Hepatic stellate cell (primary cell): Measurements from ENCODE around the gene DNAJB6.
A peak's percentile ranks its signal among the peaks of the same experiment; 100 is the strongest.

Experiments used
- DNase-seq: peaks from one replicate; pipeline ENCODE4 v3.0.0; 2011; ENCODE audit warnings: low spot score

Gene DNAJB6

DNA sequence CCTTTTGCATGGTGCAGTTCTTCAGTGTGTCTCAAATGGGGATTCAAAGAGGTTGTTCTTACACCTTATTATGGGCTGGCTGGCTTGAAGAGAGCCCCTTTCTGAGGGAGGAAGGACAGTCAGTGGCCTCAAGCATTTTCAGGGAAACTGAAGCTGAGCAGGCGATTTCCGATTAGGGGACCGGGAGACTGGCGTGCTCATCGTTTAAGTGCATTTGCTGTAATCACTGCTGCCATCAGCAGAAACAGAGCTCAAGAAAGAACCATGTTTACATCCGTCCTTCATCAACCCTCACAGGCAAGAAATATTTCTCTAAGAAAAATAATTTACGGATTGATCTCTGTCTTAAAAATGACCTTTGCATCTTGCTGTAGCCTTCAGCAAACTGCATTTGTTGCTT, 32.2 kb downstream of the DNAJB6 start:
- no peak for DNase-seq

DNA sequence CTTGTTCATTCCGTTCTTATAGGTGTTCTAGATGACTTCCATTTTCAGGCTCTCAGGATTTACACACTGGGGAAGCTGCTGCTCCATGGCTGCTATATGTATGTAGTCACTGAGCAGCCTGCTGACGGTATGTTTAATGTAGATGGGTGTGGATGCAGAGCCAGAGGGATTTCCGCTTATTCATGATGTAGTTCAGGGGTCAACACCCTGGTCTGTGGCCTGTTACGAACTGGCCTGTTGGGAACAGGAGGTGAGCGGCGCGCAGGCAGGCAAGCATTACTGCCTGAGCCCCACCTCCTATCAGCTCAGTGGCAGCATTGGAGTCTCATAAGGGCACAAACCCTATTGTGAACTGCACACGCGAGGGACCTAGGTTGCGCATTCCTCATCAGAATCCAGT, 33.9 kb downstream of the DNAJB6 start:
- no peak for DNase-seq

DNA sequence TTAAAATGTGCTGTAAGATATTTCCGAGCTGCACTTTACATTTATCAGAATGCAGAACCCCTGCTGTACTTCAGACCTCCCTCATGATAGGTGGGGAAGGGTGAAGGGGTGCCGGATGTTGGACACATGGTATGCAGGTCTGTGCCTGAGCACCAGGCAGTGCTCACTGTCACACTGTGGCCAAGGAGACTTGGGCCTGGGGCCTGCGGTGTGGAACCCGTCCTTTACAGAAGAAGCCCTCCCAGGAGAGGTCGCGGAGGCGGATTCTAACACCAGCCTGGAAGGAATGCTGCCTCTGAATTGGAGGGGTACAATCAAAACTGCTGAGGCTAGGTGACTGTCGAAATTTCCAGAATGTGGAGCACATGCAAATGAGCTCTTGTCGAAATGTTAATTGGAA, 34.5 kb downstream of the DNAJB6 start:
- no peak for DNase-seq

DNA sequence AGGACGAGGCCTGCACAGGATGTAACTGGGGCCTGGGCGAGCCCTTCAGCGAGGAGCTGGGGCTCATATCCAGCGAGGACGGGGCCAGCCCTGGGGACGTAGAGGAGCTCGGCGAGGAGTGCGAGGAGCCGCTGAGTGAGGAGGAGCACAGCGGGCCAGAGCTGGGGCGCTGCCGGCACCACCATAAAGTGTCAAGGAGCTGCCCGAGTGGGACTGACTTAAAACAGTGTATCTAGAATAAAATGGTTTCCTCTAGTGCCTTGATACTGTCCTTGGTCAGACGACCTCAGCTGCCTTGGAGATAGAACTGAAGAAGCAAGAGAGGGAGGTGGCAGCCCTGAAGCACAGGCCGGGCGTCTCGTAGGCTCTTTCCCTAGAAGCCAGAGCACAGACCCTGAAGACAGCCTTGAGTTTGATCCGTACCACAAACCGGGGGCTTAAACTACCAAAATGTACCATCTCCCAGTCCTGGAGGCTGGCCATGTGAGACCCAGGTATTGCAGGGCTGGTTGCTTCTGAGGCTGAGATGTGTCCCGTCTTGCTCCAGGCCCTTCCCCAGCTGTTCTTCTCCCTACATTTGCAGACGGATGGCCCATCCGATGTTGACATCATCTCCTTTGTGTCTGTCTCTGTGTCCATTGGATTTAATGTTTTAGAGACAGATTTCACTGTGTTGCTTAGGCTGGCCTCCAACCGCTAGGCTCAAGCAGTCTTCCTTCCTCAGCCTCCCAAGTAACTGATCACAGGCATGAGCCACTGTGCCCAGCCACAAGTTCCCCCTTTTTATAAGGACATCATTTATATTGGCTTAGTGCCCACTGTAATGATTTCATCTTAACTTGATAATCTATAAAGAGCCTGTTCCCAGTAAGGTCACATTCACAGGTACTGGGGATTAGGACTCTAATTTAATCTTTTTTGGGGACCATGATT, 35.8 kb downstream of the DNAJB6 start:
- no peak for DNase-seq

DNA sequence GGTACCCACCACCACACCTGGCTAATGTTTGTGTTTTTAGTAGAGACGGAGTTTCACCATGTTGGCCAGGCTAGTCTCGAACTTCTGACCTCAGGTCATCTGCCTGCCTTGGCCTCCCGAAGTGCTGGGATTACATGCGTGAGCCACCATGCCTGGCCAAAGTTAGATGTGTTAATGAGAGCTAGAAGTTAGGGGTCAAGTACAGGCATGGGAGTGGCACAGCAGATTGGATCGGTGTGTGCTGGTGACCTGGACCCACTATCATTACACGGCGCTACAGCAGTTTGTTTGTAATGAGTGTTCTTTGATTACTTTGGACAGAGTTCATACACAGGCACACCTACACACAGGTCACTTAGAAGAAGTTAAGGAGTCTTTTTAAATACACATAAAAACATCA, 36.7 kb downstream of the DNAJB6 start:
- DNase-seq, result no peak

DNA sequence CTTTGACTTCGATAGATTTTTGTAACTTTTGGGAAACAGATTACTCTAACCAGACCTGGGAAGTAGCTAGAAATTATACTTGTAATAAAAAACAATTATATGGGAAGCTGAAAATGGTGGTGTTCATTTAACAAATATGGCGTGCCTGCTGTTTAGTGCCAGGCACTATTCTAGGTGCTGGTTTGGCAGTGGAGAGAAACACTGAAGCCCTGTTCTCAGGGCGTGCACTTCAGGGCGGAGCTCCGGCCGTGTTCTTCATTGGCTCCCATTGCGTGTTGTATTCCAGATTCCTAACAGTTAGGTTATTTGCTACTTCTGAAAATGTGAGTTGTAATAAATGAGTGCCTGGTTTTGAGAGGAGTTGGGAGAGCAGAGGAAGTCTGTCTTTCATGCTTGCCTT, 38.6 kb downstream of the DNAJB6 start:
- no peak for DNase-seq

DNA sequence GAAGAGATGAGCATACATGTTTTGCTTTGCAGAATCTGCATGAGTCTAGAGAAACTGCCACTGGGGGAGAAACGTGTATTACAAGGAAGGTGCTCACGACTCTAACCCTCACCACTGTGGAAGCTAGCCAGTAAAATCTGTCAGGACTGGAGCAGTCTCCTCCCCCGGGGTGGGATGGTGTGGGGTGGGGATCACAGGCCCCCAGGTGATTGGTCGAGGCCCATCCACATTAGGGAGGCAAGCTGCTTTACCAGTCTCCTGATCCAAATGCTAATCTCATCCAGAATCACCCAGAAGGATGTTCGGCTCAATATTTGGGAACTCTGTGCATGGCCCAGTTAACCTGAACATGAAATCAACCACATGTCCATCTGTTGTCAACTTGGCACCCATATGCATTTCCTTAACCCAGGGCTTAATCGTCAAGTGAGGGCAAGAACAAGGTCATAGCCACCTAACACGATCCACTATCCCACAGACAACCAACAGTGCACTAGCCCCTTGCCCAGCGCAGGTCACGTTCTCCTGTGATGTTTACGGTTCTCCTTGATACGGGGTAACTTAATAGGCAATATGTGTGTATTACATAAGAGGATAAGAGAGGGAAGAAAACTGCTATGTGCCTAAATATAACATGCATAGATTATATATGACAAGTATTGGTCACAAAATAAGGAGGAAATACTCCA, 40.8 kb downstream of the DNAJB6 start:
- no peak for DNase-seq

DNA sequence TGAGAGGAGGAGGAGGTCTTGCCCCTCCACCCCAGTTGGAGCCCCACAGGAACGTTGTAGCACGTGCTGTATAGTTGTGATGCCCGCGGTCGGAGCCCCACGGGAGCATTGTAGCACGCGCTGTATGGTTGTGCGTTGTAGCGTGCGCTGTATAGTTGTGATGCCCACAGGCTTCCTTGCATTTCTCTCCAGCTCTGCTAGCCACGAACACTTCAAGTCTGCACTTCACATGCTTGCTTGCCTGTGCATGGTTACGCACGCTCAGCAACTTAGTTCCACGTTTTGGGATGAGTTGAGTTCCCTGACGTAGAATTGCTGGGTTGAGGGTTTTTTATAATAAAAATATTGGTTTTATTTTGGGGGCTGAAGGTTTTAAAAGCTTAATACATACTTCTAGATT, 41.6 kb downstream of the DNAJB6 start:
- DNase-seq, result no peak

DNA sequence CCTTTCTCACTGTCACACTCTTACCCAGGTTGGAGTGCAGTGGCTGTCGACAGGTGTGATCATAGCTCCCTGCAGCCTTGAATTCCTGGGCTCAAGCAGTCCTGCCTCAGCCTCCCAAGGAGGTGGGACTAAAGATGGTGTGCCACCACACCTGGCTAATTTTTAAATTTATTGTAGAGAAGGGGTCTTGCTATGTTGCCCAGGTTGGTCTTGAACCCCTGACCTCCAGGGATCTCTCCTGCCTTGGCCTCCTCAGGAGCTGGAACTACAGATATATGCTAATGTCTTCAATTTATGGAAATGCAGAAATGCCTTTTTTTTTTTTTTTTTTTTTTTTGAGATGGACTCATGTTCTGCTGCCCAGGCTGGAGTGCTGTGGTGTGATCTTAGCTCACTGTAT, 42.7 kb downstream of the DNAJB6 start:
- no peak for DNase-seq

DNA sequence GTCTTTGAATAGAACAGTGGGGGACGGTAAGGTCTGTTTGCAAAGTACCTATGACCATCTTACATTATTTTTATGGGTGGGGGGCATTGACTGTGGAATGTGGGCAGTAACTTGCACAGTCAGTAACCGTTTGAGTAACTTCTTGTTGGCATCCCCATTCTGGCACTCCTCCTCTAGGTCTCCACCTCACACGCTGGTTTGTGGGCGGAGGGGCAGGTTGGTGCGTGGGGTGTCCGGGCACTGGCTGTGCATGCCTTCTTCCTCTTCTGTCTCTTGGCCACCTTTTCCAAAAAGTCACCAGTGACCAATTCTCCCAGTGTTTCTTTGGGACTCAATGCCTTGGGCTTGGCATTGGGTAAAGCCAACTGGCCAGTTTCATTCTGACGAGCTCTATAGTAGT, 43.6 kb downstream of the DNAJB6 start:
- no peak for DNase-seq

DNA sequence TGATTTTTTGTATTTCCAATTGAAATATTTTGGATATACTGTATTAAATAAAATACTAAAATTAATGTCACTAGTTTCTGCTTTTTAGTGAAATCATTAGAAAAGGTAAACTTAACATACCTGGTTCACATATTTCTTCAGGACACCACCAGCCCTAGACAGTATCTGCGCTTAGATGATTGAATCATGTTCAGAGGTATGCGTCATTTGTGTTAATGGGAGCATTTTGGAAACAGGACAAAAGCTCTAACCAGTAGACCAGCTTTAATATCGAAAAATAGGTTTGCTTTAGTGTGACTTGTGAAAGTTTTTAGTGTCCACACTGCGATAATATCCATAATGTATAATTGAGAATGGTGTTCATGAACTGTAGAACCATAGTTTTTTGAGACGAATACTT, 47.1 kb downstream of the DNAJB6 start:
- DNase-seq, result no peak

DNA sequence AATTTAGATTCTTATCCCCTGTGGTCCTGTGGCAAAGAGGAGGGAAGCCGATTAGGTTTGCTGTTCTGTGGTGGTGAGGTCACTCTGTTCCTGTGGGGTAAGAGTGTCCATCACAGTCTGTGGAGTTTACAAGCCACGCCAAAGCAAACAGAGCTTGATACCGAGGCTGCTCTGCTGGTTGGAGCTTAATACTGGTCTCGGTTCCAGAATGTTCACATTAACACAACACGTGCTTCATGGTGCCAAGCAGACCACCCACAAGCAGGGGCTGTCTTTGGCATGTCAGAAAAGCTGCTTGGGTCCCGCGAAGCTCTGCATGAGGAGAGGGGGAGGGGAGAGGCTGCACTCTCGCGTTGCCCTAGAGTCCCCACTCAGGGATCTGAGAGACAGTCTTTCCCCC, 47.5 kb downstream of the DNAJB6 start:
- DNase-seq, result no peak

DNA sequence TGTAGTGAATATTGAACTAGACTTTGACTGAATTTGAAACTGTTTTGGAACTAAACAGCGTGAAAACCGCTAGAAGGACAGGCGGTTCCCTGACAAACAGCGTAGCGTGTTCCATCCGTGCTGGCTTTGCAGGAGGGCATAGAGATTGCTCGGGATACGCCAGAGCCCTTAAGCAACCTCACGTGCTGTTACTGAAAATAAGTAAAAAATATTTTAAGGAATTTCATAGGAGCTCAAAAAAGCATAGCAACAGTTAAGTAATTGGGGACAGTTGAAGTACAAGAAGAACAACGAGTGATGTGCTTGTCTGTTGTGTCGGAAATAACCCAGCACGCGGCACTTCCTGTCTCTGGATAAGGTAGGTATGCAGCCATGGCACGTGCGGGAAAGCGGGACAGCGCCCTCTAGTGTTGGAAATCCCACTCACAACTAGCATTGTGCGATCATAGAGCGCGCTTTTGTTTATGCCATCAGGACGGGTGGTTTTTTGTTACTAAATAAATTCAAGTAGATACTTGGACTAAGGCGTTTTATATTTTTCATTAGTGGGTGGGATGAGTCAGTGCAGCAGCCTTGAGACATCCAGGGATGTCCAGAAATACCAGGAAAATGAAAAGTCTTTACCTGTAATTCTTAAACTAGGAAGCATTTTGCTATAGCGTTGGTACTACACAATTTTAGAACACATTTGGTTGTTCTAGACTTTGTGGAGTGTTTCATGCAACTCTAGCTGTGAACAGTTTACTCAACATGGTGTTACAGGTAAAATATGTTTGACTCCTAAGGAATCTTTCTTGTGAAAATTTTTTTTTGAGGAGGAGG, 50.4 kb downstream of the DNAJB6 start:
- peak; percentile 74 for DNase-seq

DNA sequence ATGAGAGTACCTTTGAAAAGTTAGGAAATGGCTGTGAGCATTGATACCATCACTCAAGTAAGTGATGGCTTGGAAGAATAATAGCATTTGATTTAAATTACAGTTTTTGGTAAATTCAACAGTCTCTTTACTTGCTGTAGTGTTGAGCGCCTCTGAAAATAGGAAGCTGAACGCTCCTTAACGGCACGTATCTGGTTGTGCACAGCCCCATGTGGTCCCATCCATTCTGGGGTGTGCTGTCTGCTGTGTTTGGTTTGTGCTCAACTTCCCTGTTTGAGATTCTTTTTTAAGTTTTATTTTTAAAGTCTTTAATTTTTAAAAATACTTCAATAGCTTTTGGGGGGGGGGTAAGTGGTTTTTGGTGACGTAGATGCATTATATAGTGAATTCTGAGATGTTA, 51.5 kb downstream of the DNAJB6 start:
- no peak for DNase-seq

DNA sequence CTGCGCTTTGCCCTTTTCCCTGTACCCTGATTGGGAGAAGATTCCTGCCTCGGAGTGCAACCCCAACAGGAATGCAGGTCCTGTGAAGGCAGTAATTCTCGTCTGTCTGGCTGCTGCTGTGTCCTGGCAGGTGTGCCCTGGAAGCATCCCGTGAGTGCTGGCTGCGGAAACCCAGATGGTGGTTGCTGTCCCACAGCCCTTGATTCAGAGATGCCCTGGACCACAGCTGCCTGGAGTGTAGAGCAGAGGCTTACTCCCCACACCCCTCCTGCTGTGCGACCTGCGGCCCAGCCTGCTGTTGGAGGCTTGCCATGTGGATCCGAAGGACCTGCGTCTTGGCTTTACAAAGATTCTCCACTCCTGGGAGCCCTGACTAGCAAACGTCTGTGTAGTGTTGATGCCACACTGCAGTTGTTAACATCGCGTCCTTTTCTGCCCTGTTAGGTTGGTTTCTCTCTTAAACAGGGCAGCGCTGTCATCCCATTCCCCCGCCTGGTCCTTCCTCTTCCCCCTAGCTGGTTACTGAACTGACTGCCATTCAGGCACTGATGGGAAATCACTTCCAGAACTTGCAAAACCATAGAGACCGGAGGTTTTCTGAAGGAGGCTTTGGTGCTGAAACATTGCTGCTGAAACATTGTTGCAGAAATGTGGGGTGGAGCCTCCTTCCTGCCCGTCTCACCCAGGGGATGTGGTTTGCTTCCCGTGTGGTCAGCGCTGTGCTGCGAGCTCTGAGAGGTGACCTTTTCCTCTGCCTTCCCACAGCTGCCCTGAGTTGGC, 53.3 kb downstream of the DNAJB6 start:
- peak; percentile 35 for DNase-seq

DNA sequence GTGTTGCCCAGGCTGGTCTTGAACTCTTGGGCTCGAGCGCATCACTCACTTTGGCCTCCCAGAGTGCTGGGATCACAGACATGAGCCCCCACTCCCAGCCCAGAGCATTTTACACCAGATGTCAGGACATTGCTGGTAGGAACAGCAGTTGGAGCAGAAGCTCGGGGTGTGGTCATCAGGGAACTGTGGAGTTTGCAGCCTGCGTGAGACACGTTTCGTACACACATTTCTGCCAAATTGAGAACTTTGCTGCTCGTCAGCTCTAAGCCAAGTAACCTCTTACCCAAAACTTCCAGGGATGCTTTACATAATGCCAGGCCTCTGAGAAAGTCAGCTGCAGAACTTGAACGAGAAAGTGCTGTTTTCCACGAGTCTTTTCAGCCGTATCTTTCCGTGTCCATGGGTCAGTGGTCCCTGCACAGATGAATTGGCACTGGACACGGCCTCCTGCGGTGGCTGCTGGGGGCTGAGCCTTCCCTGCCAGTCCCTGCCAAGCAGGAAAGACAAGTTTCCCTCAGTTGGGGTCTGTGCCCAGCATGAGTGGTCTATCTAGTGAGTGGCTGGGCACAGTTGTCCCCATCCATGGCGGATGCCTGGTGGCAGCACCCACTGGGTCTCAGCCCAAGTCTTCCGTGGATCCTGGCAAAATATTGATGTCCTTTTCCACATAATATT, 54.4 kb downstream of the DNAJB6 start:
- DNase-seq, result no peak

DNA sequence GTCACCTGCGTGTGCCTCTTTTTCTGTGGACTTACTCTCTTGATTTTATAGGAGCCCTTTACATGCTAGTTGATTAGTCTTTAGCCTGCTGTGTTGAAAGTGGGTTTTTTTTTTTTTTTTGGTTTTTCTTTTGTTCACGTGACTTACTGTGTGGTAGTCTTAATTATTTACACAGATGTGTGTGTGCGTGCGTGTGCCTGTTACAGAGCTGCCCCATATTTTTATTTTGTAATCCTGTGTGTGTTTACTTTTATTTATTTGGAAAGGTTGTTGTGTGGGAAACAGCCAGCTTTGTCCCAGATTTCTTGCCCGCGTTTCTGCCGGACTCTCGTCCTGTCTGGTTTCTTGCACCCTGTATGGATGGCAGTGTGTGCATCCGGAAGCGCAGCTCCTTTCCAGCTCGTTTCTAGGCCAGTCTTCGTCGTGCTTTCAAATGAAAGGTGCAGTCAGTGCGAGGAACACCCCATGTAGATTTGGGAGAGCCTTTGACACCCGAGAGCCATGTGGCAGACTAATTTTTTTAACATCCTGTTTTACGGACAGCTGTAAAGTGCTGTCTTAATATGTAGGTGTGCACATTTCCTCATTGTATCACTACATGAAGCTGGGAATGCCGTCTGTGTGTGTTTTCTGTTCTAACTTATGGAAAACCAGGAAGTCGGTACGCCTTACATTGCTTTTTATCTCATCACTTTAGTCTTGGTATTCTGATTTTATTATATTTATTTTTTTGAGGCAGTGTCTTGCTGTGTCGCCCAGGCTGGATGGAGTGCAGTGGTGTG, 55.6 kb downstream of the DNAJB6 start:
- DNase-seq, result no peak

DNA sequence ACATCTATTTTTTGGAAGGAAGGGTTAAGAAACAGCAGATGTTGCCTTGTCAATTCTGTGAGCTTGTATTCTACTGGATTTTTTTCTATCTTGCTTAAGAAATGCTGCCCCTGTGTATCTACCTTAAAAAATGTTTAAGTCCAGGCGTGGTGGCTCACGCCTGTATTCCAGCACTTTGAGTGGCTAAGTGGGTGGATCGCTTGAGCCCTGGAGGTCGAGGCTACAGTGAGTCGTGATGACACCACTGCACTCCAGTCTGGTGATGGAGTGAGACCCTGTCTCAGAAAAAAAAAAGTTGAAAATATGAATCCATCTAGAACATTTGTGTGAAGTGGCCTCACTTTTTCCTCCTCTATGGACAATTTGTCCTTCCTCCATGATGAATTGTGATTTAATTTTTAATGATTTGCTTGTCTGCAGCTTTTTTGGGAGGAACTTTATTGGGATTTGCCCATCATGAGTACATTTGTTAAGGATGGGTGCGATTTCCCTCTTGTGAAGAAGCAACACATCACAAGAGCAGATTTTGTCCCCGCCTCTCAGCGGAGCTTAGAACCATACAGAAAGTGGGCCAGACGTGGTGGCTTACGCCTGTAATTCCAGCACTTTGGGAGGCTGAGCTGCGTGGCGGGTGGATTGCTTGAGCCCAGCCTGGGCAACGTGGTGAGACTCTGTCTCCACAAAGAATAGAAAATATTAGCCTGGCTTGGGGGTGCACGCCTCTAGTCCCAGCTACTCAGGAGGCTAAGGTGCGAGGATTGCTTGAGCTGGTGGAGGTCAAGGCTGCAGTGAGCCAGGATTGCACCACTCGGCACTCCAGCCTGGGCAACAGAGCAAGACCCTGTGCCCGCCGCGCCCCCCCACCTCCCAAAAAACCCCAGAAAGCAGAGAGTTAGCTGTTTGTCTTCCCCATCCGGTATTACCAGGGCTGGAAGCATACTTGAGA, 57.7 kb downstream of the DNAJB6 start:
- no peak for DNase-seq

DNA sequence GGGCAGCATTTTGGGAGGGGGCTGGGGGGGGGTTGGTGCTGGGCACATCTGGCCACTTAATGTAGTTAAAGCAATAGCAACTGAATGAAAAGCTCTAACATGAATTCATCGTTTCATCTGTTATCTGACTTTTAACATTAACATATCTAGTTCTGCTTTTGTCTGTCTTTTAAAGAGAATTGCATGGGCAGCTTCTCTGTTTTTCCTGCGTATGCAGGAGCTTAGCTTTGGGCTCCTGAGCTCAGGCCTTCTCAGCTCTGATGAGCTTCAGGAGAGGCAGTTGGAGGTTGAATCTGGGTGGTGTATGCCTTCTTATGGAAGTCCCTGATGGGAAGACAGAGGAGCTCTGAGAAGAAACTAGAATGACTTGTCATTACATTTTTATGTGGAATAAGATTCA, 58.4 kb downstream of the DNAJB6 start:
- DNase-seq, result no peak
